H9 (cell line): ENCODE data around the gene MMP15. TPM values are rescaled to one million over a fixed set of nuclear protein-coding genes. Genes with fewer than 3 reads are reported as not detected.

Source experiments
- DNase-seq: peaks from one replicate; pipeline ENCODE4 v3.0.0-alpha.2; 2017
- H2AFZ ChIP-seq: one replicate; pipeline ENCODE4 v1.6.1; 2013; ENCODE audit warnings: mild to moderate bottlenecking, low read length, control low read depth, moderate library complexity
- H2AK5ac ChIP-seq: 2 replicates; pipeline ENCODE4 v1.6.1; 2013; ENCODE audit warnings: low read length, control low read depth, mixed read lengths; ENCODE audit not compliant: insufficient read length
- H2BK120ac ChIP-seq: one replicate; pipeline ENCODE4 v1.6.1; 2013; ENCODE audit warnings: low read depth, mild to moderate bottlenecking, low read length, control low read depth, inconsistent platforms; ENCODE audit not compliant: poor library complexity, severe bottlenecking
- H2BK12ac ChIP-seq: 2 replicates; pipeline ENCODE4 v1.6.1; 2013; ENCODE audit warnings: low read length, control low read depth, mixed read lengths, low read depth; ENCODE audit not compliant: insufficient read length
- H2BK15ac ChIP-seq: 2 replicates; pipeline ENCODE4 v1.6.1; 2013; ENCODE audit warnings: low read depth, low read length, control low read depth
- H2BK20ac ChIP-seq: one replicate; pipeline ENCODE4 v1.6.1; 2013; ENCODE audit warnings: low read depth, mild to moderate bottlenecking, low read length, control low read depth, inconsistent platforms; ENCODE audit not compliant: poor library complexity, severe bottlenecking
- H2BK5ac ChIP-seq: 2 replicates; pipeline ENCODE4 v1.6.1; 2013; ENCODE audit warnings: low read length, control low read depth, mixed read lengths; ENCODE audit not compliant: insufficient read length
- H3K14ac ChIP-seq: 2 replicates; pipeline ENCODE4 v1.6.1; 2013; ENCODE audit warnings: low read length, control low read depth; ENCODE audit not compliant: insufficient read depth
- H3K18ac ChIP-seq: 2 replicates; pipeline ENCODE4 v1.6.1; 2013; ENCODE audit warnings: low read depth, mild to moderate bottlenecking, mixed read lengths, low read length, control low read depth; ENCODE audit not compliant: insufficient read length
- H3K23ac ChIP-seq: 2 replicates; pipeline ENCODE4 v1.6.1; 2013; ENCODE audit warnings: low read length, control low read depth, mixed read lengths, low read depth; ENCODE audit not compliant: insufficient read length
- H3K23me2 ChIP-seq: 2 replicates; pipeline ENCODE4 v1.6.1; 2013; ENCODE audit warnings: low read depth, mild to moderate bottlenecking, mixed read lengths, low read length, control low read depth; ENCODE audit not compliant: insufficient read length, poor library complexity, severe bottlenecking
- H3K27ac ChIP-seq: 2 replicates; pipeline ENCODE4 v1.5.1; 2013; ENCODE audit warnings: low read length, control low read depth, mixed read lengths, low read depth; ENCODE audit not compliant: insufficient read length
- H3K27me3 ChIP-seq: 2 replicates; pipeline ENCODE4 v1.6.1; 2013; ENCODE audit warnings: low read length, control low read depth, inconsistent platforms; ENCODE audit not compliant: insufficient read depth
- H3K4ac ChIP-seq: 2 replicates; pipeline ENCODE4 v1.6.1; 2013; ENCODE audit warnings: low read depth, mild to moderate bottlenecking, control low read depth, inconsistent platforms, low read length, moderate library complexity
- H3K4me1 ChIP-seq: 2 replicates; pipeline ENCODE4 v1.6.1; 2013; ENCODE audit warnings: low read length, control low read depth, inconsistent platforms; ENCODE audit not compliant: insufficient read depth
- H3K4me2 ChIP-seq: 2 replicates; pipeline ENCODE4 v1.6.1; 2013; ENCODE audit warnings: low read length, control low read depth, mixed read lengths; ENCODE audit not compliant: insufficient read length, insufficient read depth
- H3K56ac ChIP-seq: 2 replicates; pipeline ENCODE4 v1.6.1; 2013; ENCODE audit warnings: low read depth, mild to moderate bottlenecking, mixed read lengths, low read length, control low read depth; ENCODE audit not compliant: insufficient read length
- H3K79me1 ChIP-seq: 2 replicates; pipeline ENCODE4 v1.6.1; 2013; ENCODE audit warnings: low read depth, mild to moderate bottlenecking, moderate library complexity, low read length, control low read depth, inconsistent platforms; ENCODE audit not compliant: insufficient read depth, poor library complexity, severe bottlenecking
- H3K79me2 ChIP-seq: 2 replicates; pipeline ENCODE4 v1.6.1; 2013; ENCODE audit warnings: low read length, control low read depth, inconsistent platforms; ENCODE audit not compliant: insufficient read depth
- H3K9ac ChIP-seq: 2 replicates; pipeline ENCODE4 v1.6.1; 2013; ENCODE audit warnings: low read length, control low read depth, mixed read lengths; ENCODE audit not compliant: insufficient read length; ENCODE audit errors: extremely low read depth
- H3K9me3 ChIP-seq: one replicate; pipeline ENCODE4 v1.6.1; 2013; ENCODE audit warnings: low read depth, low read length, inconsistent platforms; ENCODE audit not compliant: control insufficient read depth
- H3T11ph ChIP-seq: one replicate; pipeline ENCODE4 v1.6.1; 2013; ENCODE audit warnings: mild to moderate bottlenecking, low read length, control low read depth, inconsistent platforms
- H4K20me1 ChIP-seq: one replicate; pipeline ENCODE4 v1.6.1; 2013; ENCODE audit not compliant: control insufficient read depth, insufficient read length, insufficient read depth
- H4K5ac ChIP-seq: 2 replicates; pipeline ENCODE4 v1.6.1; 2013; ENCODE audit warnings: low read depth, mild to moderate bottlenecking, mixed read lengths, low read length, control low read depth; ENCODE audit not compliant: insufficient read length
- H4K8ac ChIP-seq: replicated peaks from 2 replicates; pipeline ENCODE4 v1.6.1; 2013; ENCODE audit warnings: low read length, control low read depth, mixed read lengths, low read depth; ENCODE audit not compliant: insufficient read length
- H4K91ac ChIP-seq: 2 replicates; pipeline ENCODE4 v1.6.1; 2013; ENCODE audit warnings: low read depth, mild to moderate bottlenecking, moderate library complexity, mixed read lengths, low read length, control low read depth; ENCODE audit not compliant: insufficient read length
- H3K27ac Mint-ChIP-seq, 3 experiments: 2 replicates in 2 of 3; 3 replicates in 1 of 3; pipeline ENCODE4 v1.8.0; 2020 to 2021; ENCODE audit warnings: mixed read lengths in 3 of 3, mild to moderate bottlenecking in 1 of 3, moderate library complexity in 1 of 3
- H3K27me3 Mint-ChIP-seq: 2 replicates; pipeline ENCODE4 v1.8.0; 2021; ENCODE audit warnings: low read depth, mild to moderate bottlenecking, moderate library complexity, mixed read lengths
- H3K36me3 Mint-ChIP-seq, 3 experiments: 2 replicates in 2 of 3; 3 replicates in 1 of 3; pipeline ENCODE4 v1.8.0; 2020 to 2021; ENCODE audit warnings: low read depth in 3 of 3, mixed read lengths in 3 of 3; ENCODE audit not compliant: insufficient read depth in 1 of 3
- H3K4me1 Mint-ChIP-seq, 2 experiments: 2 replicates each; pipeline ENCODE4 v1.8.0; 2020; ENCODE audit warnings: mixed read lengths in 2 of 2
- H3K4me3 Mint-ChIP-seq, 2 experiments: 2 replicates in 1 of 2; 3 replicates in 1 of 2; pipeline ENCODE4 v1.8.0; 2020 to 2021; ENCODE audit warnings: mild to moderate bottlenecking in 2 of 2, mixed read lengths in 2 of 2, moderate library complexity in 1 of 2
- H3K9me3 Mint-ChIP-seq, 2 experiments: 2 replicates in 1 of 2; 3 replicates in 1 of 2; pipeline ENCODE4 v1.8.0; 2020; ENCODE audit warnings: mild to moderate bottlenecking in 2 of 2, mixed read lengths in 2 of 2, moderate library complexity in 1 of 2
- CTCF ChIP-seq: fragments of 200-600 bp; sonication (generic); conservative IDR thresholded peaks from 3 replicates; pipeline ENCODE4 v1.8.0; 2021; ENCODE audit warnings: antibody characterized with exemption, mild to moderate bottlenecking
- WGBS: extraction: QIAGEN DNeasy Blood & Tissue Kit; methylation state at CpG from one replicate; pipeline ENCODE4 v1.1.7; 2013; ENCODE audit warnings: missing lambda C conversion rate, low lambda C conversion rate, mixed read lengths; ENCODE audit not compliant: insufficient read length; ENCODE audit errors: extremely low coverage; 5-methylcytosine and 5-hydroxymethylcytosine counted together
- long read RNA-seq: library from polyadenylated mRNA; unstranded; transcript quantifications from one replicate; pipeline ENCODE4 v2.0.0, GENCODE V29; 2020
- total RNA-seq: library from RNA; stranded (reverse); gene quantifications from 2 replicates; pipeline ENCODE4 v1.2.1, GENCODE V29; 2021

Gene MMP15
- total RNA-seq = 32.9 and 33.6 TPM in 2 replicates
- long read RNA-seq, partial matches to known transcripts = 11 of 11 reads
- long read RNA-seq, other reads (novel, unspliced or antisense) = 0 of 11 reads

DNA sequence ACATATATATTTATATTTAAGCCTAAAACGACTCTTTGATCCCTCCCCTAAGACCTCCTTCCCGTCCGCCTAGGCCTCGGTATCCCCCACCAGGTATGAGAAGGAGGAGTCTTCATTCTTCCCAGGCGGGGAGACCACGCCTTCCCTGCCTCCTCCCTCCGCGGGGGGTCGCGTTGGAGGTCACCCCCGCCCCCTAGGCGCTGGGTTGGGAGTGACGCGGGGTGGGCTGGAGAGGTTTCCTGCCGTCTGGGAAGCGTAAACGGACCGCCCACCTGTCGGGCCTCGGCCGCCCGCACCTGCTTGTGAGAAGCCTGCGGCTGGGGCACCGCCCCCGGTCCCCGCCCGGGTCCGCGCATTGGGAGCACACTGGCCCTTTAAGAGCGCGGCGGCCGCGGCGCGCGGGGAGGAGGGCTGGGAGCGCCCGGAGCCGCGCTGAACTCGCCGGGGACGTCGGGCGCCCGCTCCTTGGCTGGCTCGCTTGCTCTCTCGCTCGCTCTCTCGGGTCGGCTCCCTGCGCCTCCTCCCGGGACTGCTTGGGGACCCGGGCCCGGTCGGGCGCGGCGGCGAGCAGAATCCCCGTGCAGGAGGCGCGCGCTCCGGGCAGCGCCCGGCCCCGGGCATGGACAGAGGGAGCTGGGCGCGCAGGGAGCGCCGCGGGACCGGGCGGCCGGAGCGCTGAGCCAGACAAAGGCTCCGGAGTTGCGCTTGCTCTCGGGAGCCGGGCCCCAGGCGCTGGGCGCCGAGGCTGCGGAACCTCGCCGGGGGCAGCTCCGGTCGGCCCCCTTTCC lies at the start of gene MMP15:
Gene MMP15, plus strand, starts transcription at position 404 of the 788 bp plus-strand sequence. CDS start 597 bp downstream, outside the sequence.
- Histone ChIP-seq H3K79me2 (peaks cover 2% of the 10 kb centered on the region; the same call in 1 of the 2 replicates), H3K27ac (no peak within 1 kb of the TSS), H3K14ac (peak within 1 kb of the TSS; percentile 62), H2AFZ (no peak within 1 kb of the TSS), H4K5ac (no peak within 1 kb of the TSS), H4K20me1 (no peaks in the 10 kb centered on the region), H3K23me2 (peaks cover 17% of the 10 kb centered on the region), H3K9ac (peak within 1 kb of the TSS; percentile 3), H3K27me3 (no peaks in the 10 kb centered on the region), H2BK5ac (no peak within 1 kb of the TSS), H3K56ac (no peak within 1 kb of the TSS), H2BK20ac (no peak within 1 kb of the TSS), H3K9me3 (no peaks in the 10 kb centered on the region), H3K4me1 (peaks cover 18% of the 10 kb centered on the region; the same call in 1 of the 2 replicates), H2BK15ac (no peak within 1 kb of the TSS), H2AK5ac (no peak within 1 kb of the TSS), H3K79me1 (peaks cover 2% of the 10 kb centered on the region), H2BK12ac (no peak within 1 kb of the TSS), H3T11ph (no peak within 1 kb of the TSS), H2BK120ac (no peak within 1 kb of the TSS), H3K4me2 (peak within 1 kb of the TSS; percentile 78), H4K8ac (no peak within 1 kb of the TSS), H4K91ac (no peak within 1 kb of the TSS), H3K18ac (peak within 1 kb of the TSS; percentile 32), H3K23ac (no peak within 1 kb of the TSS), H3K4ac (no peak within 1 kb of the TSS)
- peaks cover 46 to 57% of the 10 kb centered on the region in 2 experiments for H3K4me1 Mint-ChIP-seq
- peak within 1 kb of the TSS; percentile 73 to 87 for H3K4me3 Mint-ChIP-seq
- H3K9me3 Mint-ChIP-seq = no peaks in the 10 kb centered on the region
- DNase-seq = peak; percentile 99
- peak within 1 kb of the TSS in 1 of 3 experiments; percentile 96; a peak in 3 of 7 replicates for H3K27ac Mint-ChIP-seq
- TF ChIP-seq CTCF = no peak
- H3K27me3 Mint-ChIP-seq = peaks cover 12% of the 10 kb centered on the region
- peaks cover 0 to 6% (median 5%) of the 10 kb centered on the region in 3 experiments; a peak in 5 of 7 replicates for H3K36me3 Mint-ChIP-seq
- WGBS = no CpG with 5 or more reads among the region's 90 CpGs
